Neural progenitor cell (in vitro differentiated cells): ENCODE data around the gene SLC25A44. TPM values are rescaled to one million over a fixed set of nuclear protein-coding genes. Genes with fewer than 3 reads are reported as not detected.

ENCODE experiments used
- DNase-seq: peaks from one replicate; pipeline ENCODE4 v3.0.0-alpha.2; 2016; ENCODE audit warnings: low spot score
- H2AFZ ChIP-seq: fragments of 200-600 bp; sonication (generic); replicated peaks from 2 replicates; pipeline ENCODE4 v1.6.1; 2016; ENCODE audit warnings: antibody characterized with exemption
- H3F3A ChIP-seq: fragments of 200-600 bp; sonication (generic); 2 replicates; pipeline ENCODE4 v1.6.1; 2016; ENCODE audit warnings: antibody characterized with exemption, low read depth
- H3K27ac ChIP-seq: fragments of 200-600 bp; sonication (generic); 2 replicates; pipeline ENCODE4 v1.5.1; 2016; ENCODE audit warnings: mild to moderate bottlenecking
- H3K27me3 ChIP-seq: fragments of 200-600 bp; sonication (generic); 2 replicates; pipeline ENCODE4 v1.6.1; 2016; ENCODE audit warnings: mild to moderate bottlenecking, moderate library complexity
- H3K36me3 ChIP-seq: fragments of 200-600 bp; sonication (generic); 2 replicates; pipeline ENCODE4 v1.5.1; 2016
- H3K4me1 ChIP-seq: fragments of 200-600 bp; sonication (generic); 2 replicates; pipeline ENCODE4 v1.6.1; 2016; ENCODE audit warnings: mixed run types
- H3K4me2 ChIP-seq: fragments of 200-600 bp; sonication (generic); 2 replicates; pipeline ENCODE4 v1.6.1; 2016
- H3K4me3 ChIP-seq: fragments of 200-600 bp; sonication (generic); 2 replicates; pipeline ENCODE4 v1.5.1; 2016
- H3K79me2 ChIP-seq: fragments of 200-600 bp; sonication (generic); 2 replicates; pipeline ENCODE4 v1.6.1; 2016; ENCODE audit warnings: low read depth
- H3K9ac ChIP-seq: fragments of 200-600 bp; sonication (generic); 2 replicates; pipeline ENCODE4 v1.6.1; 2016
- H3K9me3 ChIP-seq: fragments of 200-600 bp; sonication (generic); 2 replicates; pipeline ENCODE4 v1.5.1; 2016; ENCODE audit warnings: low read depth
- H4K20me1 ChIP-seq: fragments of 200-600 bp; sonication (generic); 2 replicates; pipeline ENCODE4 v1.6.1; 2016; ENCODE audit warnings: low read depth
- H3K27ac Mint-ChIP-seq: 3 replicates; pipeline ENCODE4 v1.8.0; 2021; ENCODE audit warnings: mixed read lengths
- H3K27me3 Mint-ChIP-seq: 2 replicates; pipeline ENCODE4 v1.8.0; 2022; ENCODE audit warnings: low read depth, mild to moderate bottlenecking, inconsistent platforms, moderate library complexity, mixed read lengths; ENCODE audit not compliant: insufficient read depth
- H3K36me3 Mint-ChIP-seq: 3 replicates; pipeline ENCODE4 v1.8.0; 2021; ENCODE audit warnings: mixed read lengths
- H3K4me1 Mint-ChIP-seq: 3 replicates; pipeline ENCODE4 v1.8.0; 2021; ENCODE audit warnings: mixed read lengths
- H3K4me3 Mint-ChIP-seq: 3 replicates; pipeline ENCODE4 v1.8.0; 2021; ENCODE audit warnings: mild to moderate bottlenecking, moderate library complexity, mixed read lengths
- H3K9me3 Mint-ChIP-seq: 3 replicates; pipeline ENCODE4 v1.8.0; 2020; ENCODE audit warnings: mixed read lengths
- EZH2 ChIP-seq: fragments of 200-600 bp; sonication (generic); IDR thresholded peaks from 2 replicates; pipeline ENCODE4 v1.6.1; 2017; ENCODE audit warnings: antibody characterized with exemption, mild to moderate bottlenecking, moderate library complexity
- EZH2phosphoT487 ChIP-seq: fragments of 200-600 bp; sonication (generic); IDR thresholded peaks from 2 replicates; pipeline ENCODE4 v1.6.1; 2017; ENCODE audit warnings: antibody characterized with exemption
- total RNA-seq: library from RNA; depleted of rRNA; stranded (reverse); fragments of >200 nt; gene quantifications from 2 replicates; pipeline ENCODE4 v1.2.3, GENCODE V29; 2015; ENCODE audit warnings: low replicate concordance
- TF ChIP-seq, protein P1 (sequence below): fragments of 200-600 bp; sonication (generic); IDR thresholded peaks from 2 replicates; pipeline ENCODE4 v1.5.1; 2017; ENCODE audit warnings: antibody characterized with exemption, mild to moderate bottlenecking

SLC25A44 gene
- total RNA-seq, 1 donor from 2014 or later, result 4.6 TPM

DNA sequence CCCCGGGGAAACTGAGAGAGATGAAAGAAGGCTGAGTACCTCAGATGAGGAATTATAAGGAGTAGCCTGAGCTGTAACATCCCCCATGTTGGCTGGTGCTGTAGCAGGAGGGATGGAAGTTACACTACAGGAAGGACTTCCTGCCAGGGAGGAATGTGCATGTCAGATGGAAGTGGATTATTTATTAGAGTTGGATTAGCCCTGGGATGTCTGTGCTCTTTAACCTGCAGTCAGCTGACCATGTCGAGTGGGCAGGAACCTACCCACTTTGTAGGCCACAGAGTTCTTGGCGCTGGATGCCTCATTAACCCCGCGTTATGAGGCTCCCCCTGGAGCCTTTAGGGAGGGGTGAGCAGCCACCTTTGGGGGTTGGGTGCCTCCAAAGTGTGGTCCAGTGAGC, 41.3 kb upstream of the SLC25A44 start:
- Histone ChIP-seq H3K79me2 (no peaks in the 10 kb centered on the region), H3K9me3 (no peaks in the 10 kb centered on the region), H3K4me2 (no peak overlapping the region), H3F3A (peaks cover 13% of the 10 kb centered on the region), H2AFZ (no peak overlapping the region), H4K20me1 (no peaks in the 10 kb centered on the region), H3K27me3 (peaks cover 6% of the 10 kb centered on the region), H3K4me1 (peaks cover 22% of the 10 kb centered on the region), H3K36me3 (no peaks in the 10 kb centered on the region), H3K4me3 (no peak overlapping the region), H3K9ac (no peak overlapping the region), H3K27ac (no peak overlapping the region)
- no peak overlapping the region for H3K27ac Mint-ChIP-seq
- no peak for DNase-seq
- TF ChIP-seq, protein P1, sequence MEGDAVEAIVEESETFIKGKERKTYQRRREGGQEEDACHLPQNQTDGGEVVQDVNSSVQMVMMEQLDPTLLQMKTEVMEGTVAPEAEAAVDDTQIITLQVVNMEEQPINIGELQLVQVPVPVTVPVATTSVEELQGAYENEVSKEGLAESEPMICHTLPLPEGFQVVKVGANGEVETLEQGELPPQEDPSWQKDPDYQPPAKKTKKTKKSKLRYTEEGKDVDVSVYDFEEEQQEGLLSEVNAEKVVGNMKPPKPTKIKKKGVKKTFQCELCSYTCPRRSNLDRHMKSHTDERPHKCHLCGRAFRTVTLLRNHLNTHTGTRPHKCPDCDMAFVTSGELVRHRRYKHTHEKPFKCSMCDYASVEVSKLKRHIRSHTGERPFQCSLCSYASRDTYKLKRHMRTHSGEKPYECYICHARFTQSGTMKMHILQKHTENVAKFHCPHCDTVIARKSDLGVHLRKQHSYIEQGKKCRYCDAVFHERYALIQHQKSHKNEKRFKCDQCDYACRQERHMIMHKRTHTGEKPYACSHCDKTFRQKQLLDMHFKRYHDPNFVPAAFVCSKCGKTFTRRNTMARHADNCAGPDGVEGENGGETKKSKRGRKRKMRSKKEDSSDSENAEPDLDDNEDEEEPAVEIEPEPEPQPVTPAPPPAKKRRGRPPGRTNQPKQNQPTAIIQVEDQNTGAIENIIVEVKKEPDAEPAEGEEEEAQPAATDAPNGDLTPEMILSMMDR, result no peak
- TF ChIP-seq EZH2, result no peak
- TF ChIP-seq EZH2phosphoT487, result no peak
- H3K4me3 Mint-ChIP-seq, result no peak overlapping the region
- H3K4me1 Mint-ChIP-seq, result peaks cover 42% of the 10 kb centered on the region
- H3K27me3 Mint-ChIP-seq, result peaks cover 16% of the 10 kb centered on the region
- H3K36me3 Mint-ChIP-seq, result no peaks in the 10 kb centered on the region
- no peaks in the 10 kb centered on the region for H3K9me3 Mint-ChIP-seq

DNA sequence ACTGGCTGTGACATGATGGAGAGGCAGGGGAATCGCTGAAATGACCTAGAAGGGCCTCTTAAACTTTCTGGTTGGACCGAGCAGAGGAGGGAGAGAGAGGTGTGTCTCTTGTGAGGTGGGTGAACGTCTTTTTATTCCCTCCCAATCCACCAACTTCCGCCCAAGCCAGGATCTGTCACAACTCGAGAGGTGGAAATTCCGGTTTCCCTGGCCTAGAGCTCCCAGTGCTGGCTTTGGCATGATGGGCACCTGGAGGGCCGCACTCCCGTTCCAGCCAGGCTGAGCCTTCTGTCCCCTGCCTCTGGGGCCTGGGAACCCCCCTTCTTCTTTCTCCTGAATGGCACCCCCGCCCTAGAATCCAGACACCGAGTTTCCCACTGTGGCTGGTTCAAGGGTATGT, 40.5 kb upstream of the SLC25A44 start, which contains the start of gene SEMA4A:
TSS of gene SEMA4A (plus strand) at position 224 of the 400 bp plus-strand sequence. CDS start 994 bp downstream, outside the sequence.
- Histone ChIP-seq H3K4me1 (peaks cover 19% of the 10 kb centered on the region), H3K27me3 (peaks cover 6% of the 10 kb centered on the region), H3K27ac (no peak within 1 kb of the TSS), H3K9ac (no peak within 1 kb of the TSS), H3F3A (peaks cover 13% of the 10 kb centered on the region), H3K36me3 (no peaks in the 10 kb centered on the region), H3K79me2 (no peaks in the 10 kb centered on the region), H3K9me3 (no peaks in the 10 kb centered on the region), H3K4me2 (no peak within 1 kb of the TSS), H4K20me1 (no peaks in the 10 kb centered on the region), H3K4me3 (no peak within 1 kb of the TSS), H2AFZ (no peak within 1 kb of the TSS)
- Mint-ChIP-seq H3K4me1 (peaks cover 39% of the 10 kb centered on the region), H3K9me3 (no peaks in the 10 kb centered on the region), H3K27ac (peak within 1 kb of the TSS; percentile 53), H3K27me3 (peaks cover 19% of the 10 kb centered on the region), H3K36me3 (no peaks in the 10 kb centered on the region), H3K4me3 (no peak within 1 kb of the TSS)
- no peak for DNase-seq
- TF ChIP-seq EZH2 (no peak), EZH2phosphoT487 (no peak)
- TF ChIP-seq, protein P1, result no peak

DNA sequence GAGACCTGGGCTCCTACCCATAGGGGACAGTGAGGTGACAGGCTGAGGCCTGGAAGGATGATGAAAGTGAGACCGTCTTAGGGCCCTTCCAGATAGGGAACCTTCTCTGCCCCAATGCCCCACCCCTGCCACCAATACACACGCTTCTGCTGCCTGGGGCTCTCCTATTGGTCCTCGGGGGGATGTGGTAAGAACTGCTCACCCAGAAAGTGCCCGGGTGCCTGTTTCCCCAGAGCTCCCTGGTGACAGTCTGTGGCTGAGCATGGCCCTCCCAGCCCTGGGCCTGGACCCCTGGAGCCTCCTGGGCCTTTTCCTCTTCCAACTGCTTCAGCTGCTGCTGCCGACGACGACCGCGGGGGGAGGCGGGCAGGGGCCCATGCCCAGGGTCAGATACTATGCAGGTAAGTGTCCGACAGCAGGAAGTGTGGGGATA, 39.6 kb upstream of the SLC25A44 start:
- peaks cover 8% of the 10 kb centered on the region for H3F3A ChIP-seq
- no peaks in the 10 kb centered on the region for H3K9me3 ChIP-seq
- Mint-ChIP-seq H3K27ac (no peak overlapping the region), H3K36me3 (no peaks in the 10 kb centered on the region), H3K4me1 (peaks cover 43% of the 10 kb centered on the region), H3K4me3 (no peak overlapping the region), H3K27me3 (peaks cover 21% of the 10 kb centered on the region), H3K9me3 (no peaks in the 10 kb centered on the region)
- H4K20me1 ChIP-seq, result no peaks in the 10 kb centered on the region
- no peak overlapping the region for H3K27ac ChIP-seq
- TF ChIP-seq EZH2phosphoT487 (no peak), EZH2 (no peak)
- TF ChIP-seq, protein P1, result no peak
- no peak overlapping the region for H3K4me2 ChIP-seq
- no peak for DNase-seq
- no peaks in the 10 kb centered on the region for H3K79me2 ChIP-seq
- H3K9ac ChIP-seq, result no peak overlapping the region
- H3K4me1 ChIP-seq, result peaks cover 18% of the 10 kb centered on the region
- H3K27me3 ChIP-seq, result peaks cover 6% of the 10 kb centered on the region
- H3K36me3 ChIP-seq, result no peaks in the 10 kb centered on the region
- no peak overlapping the region for H3K4me3 ChIP-seq
- H2AFZ ChIP-seq, result no peak overlapping the region
